Astrocyte of the hippocampus (primary cell): ENCODE data around the gene RASSF7.
"Not testable (repeated sequence)": the region's sequence is repeated elsewhere in the genome, so short reads cannot be mapped to it uniquely, and the experiment has no call there.

ENCODE experiments used
- DNase-seq: peaks from one replicate; pipeline ENCODE4 v3.0.0; 2011; ENCODE audit warnings: low read depth, low spot score

RASSF7 gene

GRCh38 chr11:560305-561147, at the start of gene RASSF7, which contains the start of gene LMNTD2:
RASSF7 (plus strand) TSS chr11:560970; CDS start chr11:561769, 799 bp downstream.
LMNTD2 (minus strand) TSS chr11:560738; CDS start chr11:560716, 22 bp downstream.
- peak; percentile 94 for DNase-seq

GRCh38 chr11:512761-513595, 47.8 kb upstream of the RASSF7 start:
- no peak for DNase-seq

GRCh38 chr11:514606-515005, 46.2 kb upstream of the RASSF7 start:
- no peak for DNase-seq

GRCh38 chr11:515131-515530, 45.6 kb upstream of the RASSF7 start:
- no peak for DNase-seq

- no peak for DNase-seq
Observed at GRCh38 chr11:516400-516799, 44.4 kb upstream of the RASSF7 start.

GRCh38 chr11:516918-517685, 43.7 kb upstream of the RASSF7 start:
- DNase-seq: not testable (repeated sequence)

- peak; percentile 95 for DNase-seq
Observed at GRCh38 chr11:518463-519202, 42.1 kb upstream of the RASSF7 start.

GRCh38 chr11:520428-521176, 40.2 kb upstream of the RASSF7 start:
- no peak for DNase-seq

GRCh38 chr11:521177-521688, 39.5 kb upstream of the RASSF7 start:
- no peak for DNase-seq

GRCh38 chr11:526192-526591, 34.6 kb upstream of the RASSF7 start:
- no peak for DNase-seq

GRCh38 chr11:528166-528814, 32.5 kb upstream of the RASSF7 start:
- DNase-seq: no peak

- DNase-seq: no peak
Observed at GRCh38 chr11:528815-529727, 31.7 kb upstream of the RASSF7 start.

GRCh38 chr11:529728-530411, 30.9 kb upstream of the RASSF7 start:
- no peak for DNase-seq

- DNase-seq: no peak
Observed at GRCh38 chr11:530960-531831, 29.6 kb upstream of the RASSF7 start.

GRCh38 chr11:531919-532526, 28.7 kb upstream of the RASSF7 start:
- no peak for DNase-seq

GRCh38 chr11:532527-532985, 28.2 kb upstream of the RASSF7 start:
- no peak for DNase-seq
